ENCODE data around the gene ASIC2. TPM values are rescaled to one million over a fixed set of nuclear protein-coding genes. Genes with fewer than 3 reads are reported as not detected.

The ASIC2 gene
- total RNA-seq, 1 experiment from 2014 or later, result 0.74 TPM

- no peak overlapping the region for H2AFZ ChIP-seq (ENCODE audit: low read length)
- no peak overlapping the region for H3K27ac Mint-ChIP-seq
- no peak overlapping the region for H4K91ac ChIP-seq (ENCODE audit: insufficient read length, low read depth, low read length)
- H3K79me2 ChIP-seq (ENCODE audit: insufficient read depth, low read length), result no peaks in the 10 kb centered on the region
- no peaks in the 10 kb centered on the region; the same call in 1 of the 2 replicates for H3K27me3 ChIP-seq (ENCODE audit: insufficient read depth, low read length)
- H3K18ac ChIP-seq (ENCODE audit: insufficient read length, low read depth, low read length), result no peak overlapping the region
- no peak overlapping the region for H2BK20ac ChIP-seq (ENCODE audit: low read depth, low read length, poor library complexity, severe bottlenecking)
- H3K27ac ChIP-seq (ENCODE audit: insufficient read length, low read depth, low read length), result no peak overlapping the region
- no peaks in the 10 kb centered on the region for H3K23me2 ChIP-seq (ENCODE audit: insufficient read length, low read depth, low read length, poor library complexity, severe bottlenecking)
- no peak overlapping the region for H3T11ph ChIP-seq (ENCODE audit: low read length)
- H2BK15ac ChIP-seq (ENCODE audit: low read depth, low read length), result no peak overlapping the region
- H3K23ac ChIP-seq (ENCODE audit: insufficient read length, low read depth, low read length), result no peak overlapping the region
- H2BK12ac ChIP-seq (ENCODE audit: insufficient read length, low read depth, low read length), result no peak overlapping the region
- peaks cover 22 to 23% of the 10 kb centered on the region in 2 experiments for H3K4me1 Mint-ChIP-seq
- peaks cover 10% of the 10 kb centered on the region for H3K27me3 Mint-ChIP-seq (ENCODE audit: low read depth)
- no peaks in the 10 kb centered on the region for H3K9me3 Mint-ChIP-seq
- peaks cover 15% of the 10 kb centered on the region; the same call in 1 of the 2 replicates for H3K4me1 ChIP-seq (ENCODE audit: insufficient read depth, low read length)
- H3K56ac ChIP-seq (ENCODE audit: insufficient read length, low read depth, low read length), result no peak overlapping the region
- H3K14ac ChIP-seq (ENCODE audit: insufficient read depth, low read length), result no peak overlapping the region
- H2BK5ac ChIP-seq (ENCODE audit: insufficient read length, low read length), result no peak overlapping the region
- H3K4me2 ChIP-seq (ENCODE audit: insufficient read depth, insufficient read length, low read length), result no peak overlapping the region
- H3K9me3 ChIP-seq (ENCODE audit: control insufficient read depth, low read depth, low read length), result no peaks in the 10 kb centered on the region
- no peak overlapping the region for H3K4ac ChIP-seq (ENCODE audit: low read depth, low read length)
- no CpG with 5 or more reads among the region's 1 CpG for WGBS (ENCODE audit: extremely low coverage, insufficient read length, low lambda C conversion rate)
- H4K20me1 ChIP-seq (ENCODE audit: control insufficient read depth, insufficient read depth, insufficient read length), result no peaks in the 10 kb centered on the region
- no peak overlapping the region for H3K4me3 Mint-ChIP-seq
- no peak for TF ChIP-seq CTCF (conservative IDR thresholded peaks at IDR 0.05)
- no peak overlapping the region for H4K5ac ChIP-seq (ENCODE audit: insufficient read length, low read depth, low read length)
- no peak overlapping the region for H2BK120ac ChIP-seq (ENCODE audit: low read depth, low read length, poor library complexity, severe bottlenecking)
- no peaks in the 10 kb centered on the region for H3K36me3 Mint-ChIP-seq (ENCODE audit: insufficient read depth in 1 of 3, low read depth in 3 of 3)
- no peak for DNase-seq
- no peak overlapping the region for H4K8ac ChIP-seq (replicated peaks; ENCODE audit: insufficient read length, low read depth, low read length)
- H2AK5ac ChIP-seq (ENCODE audit: insufficient read length, low read length), result no peak overlapping the region
- no peaks in the 10 kb centered on the region for H3K79me1 ChIP-seq (ENCODE audit: insufficient read depth, low read depth, low read length, poor library complexity, severe bottlenecking)
- no peak overlapping the region for H3K9ac ChIP-seq (ENCODE audit: extremely low read depth, insufficient read length, low read length)
Measured at GRCh38 chr17:33028778-33029177, 264.3 kb downstream of the ASIC2 start.

Data from H9 (cell line).